Keratinocyte (primary cell): ENCODE measurements around the gene TTC36. TPM values are rescaled to one million over a fixed set of nuclear protein-coding genes. Genes with fewer than 3 reads are reported as not detected.

Experiments used
- DNase-seq: peaks from one replicate; pipeline ENCODE4 v3.0.0-alpha.2; 2011; ENCODE audit warnings: low read depth, missing footprints, low spot score
- FAIRE-seq: peaks from 2 replicates; lab custom pipeline; 2011; peaks lifted over from hg19 to GRCh38; lab: Jason Lieb, UNC
- H2AFZ ChIP-seq: 2 replicates; pipeline ENCODE4 v1.6.0; 2012; ENCODE audit warnings: low read length, control low read depth, inconsistent platforms; ENCODE audit not compliant: control insufficient read depth
- H3K27ac ChIP-seq: 2 replicates; pipeline ENCODE4 v1.5.1; 2011; ENCODE audit warnings: low read length; ENCODE audit not compliant: control insufficient read depth, insufficient read depth
- H3K27me3 ChIP-seq: 3 replicates; pipeline ENCODE4 v1.6.0; 2011; ENCODE audit warnings: low read length; ENCODE audit not compliant: control insufficient read depth, insufficient read depth; ENCODE audit errors: extremely low read depth
- H3K36me3 ChIP-seq, 2 experiments: 2 replicates in 1 of 2; 3 replicates in 1 of 2; pipeline ENCODE4 v1.5.1; 2011; ENCODE audit warnings: low read length in 2 of 2, mild to moderate bottlenecking in 1 of 2; ENCODE audit not compliant: control insufficient read depth in 2 of 2, insufficient read depth in 2 of 2; ENCODE audit errors: extremely low read depth in 1 of 2
- H3K4me1 ChIP-seq: 3 replicates; pipeline ENCODE4 v1.5.1; 2011; ENCODE audit warnings: low read length; ENCODE audit not compliant: control insufficient read depth, insufficient read depth; ENCODE audit errors: extremely low read depth
- H3K4me2 ChIP-seq: 3 replicates; pipeline ENCODE4 v1.6.0; 2011; ENCODE audit warnings: low read depth, low read length; ENCODE audit not compliant: control insufficient read depth, insufficient read depth; ENCODE audit errors: extremely low read depth
- H3K4me3 ChIP-seq, 3 experiments: fragments of 200-600 bp in 1 of 3; sonication (generic) in 1 of 3; 2 replicates in 2 of 3; 3 replicates in 1 of 3; pipeline ENCODE4 v1.5.1; 2011 to 2016; ENCODE audit warnings: low read length in 3 of 3, mild to moderate bottlenecking in 3 of 3, control low read depth in 2 of 3, inconsistent platforms in 1 of 3, low read depth in 1 of 3, mixed read lengths in 1 of 3, mixed run types in 1 of 3, moderate library complexity in 1 of 3; ENCODE audit not compliant: control insufficient read depth in 2 of 3, insufficient read depth in 2 of 3; ENCODE audit errors: extremely low read depth in 1 of 3
- H3K79me2 ChIP-seq: 2 replicates; pipeline ENCODE4 v1.6.0; 2012; ENCODE audit warnings: low read length; ENCODE audit not compliant: control insufficient read depth, insufficient read depth
- H3K9ac ChIP-seq: 3 replicates; pipeline ENCODE4 v1.6.0; 2011; ENCODE audit warnings: low read length; ENCODE audit not compliant: control insufficient read depth, insufficient read depth; ENCODE audit errors: extremely low read depth
- H3K9me1 ChIP-seq: 3 replicates; pipeline ENCODE4 v1.6.0; 2011; ENCODE audit warnings: low read length; ENCODE audit not compliant: control insufficient read depth, insufficient read depth; ENCODE audit errors: extremely low read depth
- H3K9me3 ChIP-seq: 2 replicates; pipeline ENCODE4 v1.5.1; 2012; ENCODE audit warnings: low read depth, low read length; ENCODE audit not compliant: control insufficient read depth
- H4K20me1 ChIP-seq: 3 replicates; pipeline ENCODE4 v1.6.0; 2011; ENCODE audit warnings: low read length; ENCODE audit not compliant: control insufficient read depth, insufficient read depth; ENCODE audit errors: extremely low read depth
- EZH2 ChIP-seq: IDR thresholded peaks from one replicate; pipeline ENCODE4 v1.6.1; 2012; ENCODE audit warnings: inconsistent platforms, mild to moderate bottlenecking, low read length, moderate library complexity
- dilution Hi-C: fragments of 300-500 bp; cut with MboI; formaldehyde crosslinking; loops from one replicate; pipeline ENCODE4 v1.7.0; 2020; ENCODE audit warnings: low sequenced_read_pairs; ENCODE audit not compliant: extremely low pct_ligation_motif_present
- polyA plus RNA-seq, 5 experiments: library from polyadenylated mRNA; depleted of rRNA in 3 of 5; stranded (reverse) in 3 of 5; stranded (forward) in 1 of 5; unstranded in 1 of 5; fragments of >200 nt; gene quantifications; 1 replicate in 1 of 5; 2 replicates in 3 of 5; 3 replicates in 1 of 5; pipeline versions ENCODE4 v1.2.1 to v1.2.3, GENCODE V29; 2011 to 2012; ENCODE audit warnings: missing spikeins in 2 of 5, low read depth in 1 of 5, low replicate concordance in 1 of 5
- TF ChIP-seq, protein P1 (sequence below), 3 experiments: IDR thresholded peaks in 1 of 3; conservative IDR thresholded peaks in 1 of 3; optimal IDR thresholded peaks in 1 of 3; 2 replicates in 2 of 3; 3 replicates in 1 of 3; pipeline versions ENCODE3 to v1.5.1; 2011; ENCODE audit warnings: low read length in 3 of 3, mild to moderate bottlenecking in 3 of 3, moderate library complexity in 2 of 3, control low read depth in 1 of 3, inconsistent platforms in 1 of 3; ENCODE audit not compliant: insufficient read depth in 2 of 3; ENCODE audit errors: extremely low read depth in 1 of 3

TTC36 gene
- polyA plus RNA-seq, 1 donor (not counting 4 experiments of a cell fraction or from before 2014, with no cell fraction given) = not detected

DNA sequence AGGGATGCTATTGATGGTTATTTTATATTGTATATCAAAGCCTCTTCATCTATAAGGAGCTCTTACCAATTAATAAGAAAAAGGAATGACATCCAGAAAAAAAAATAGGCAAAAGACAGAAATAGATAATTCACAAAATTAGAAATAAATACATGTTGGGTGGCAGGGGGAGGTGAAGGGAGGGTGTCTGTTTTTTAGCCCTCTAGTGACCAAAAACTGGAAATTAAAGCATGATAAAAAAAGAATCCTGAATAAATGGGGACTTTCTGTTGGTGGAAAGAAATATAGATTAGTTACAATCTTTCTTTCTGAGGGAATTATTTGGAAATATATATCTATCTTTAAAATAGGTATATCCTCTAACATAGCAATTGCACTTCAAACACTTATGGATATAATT, 42.0 kb upstream of the TTC36 start:
- H3K79me2 ChIP-seq = no peaks in the 10 kb centered on the region
- no peak overlapping the region for H3K4me3 ChIP-seq
- FAIRE-seq (no peak), DNase-seq (no peak)
- H3K9ac ChIP-seq = no peak overlapping the region
- H4K20me1 ChIP-seq = no peaks in the 10 kb centered on the region
- no peaks in the 10 kb centered on the region for H3K27me3 ChIP-seq
- no peaks in the 10 kb centered on the region for H3K9me3 ChIP-seq
- H3K4me1 ChIP-seq = no peaks in the 10 kb centered on the region
- TF ChIP-seq EZH2 = no peak
- H3K27ac ChIP-seq = no peak overlapping the region
- no peak overlapping the region for H2AFZ ChIP-seq
- dilution Hi-C loops = no loop called here
- H3K9me1 ChIP-seq = no peaks in the 10 kb centered on the region
- no peak overlapping the region for H3K4me2 ChIP-seq
- H3K36me3 ChIP-seq = peaks cover 17 to 21% of the 10 kb centered on the region in 2 experiments

DNA sequence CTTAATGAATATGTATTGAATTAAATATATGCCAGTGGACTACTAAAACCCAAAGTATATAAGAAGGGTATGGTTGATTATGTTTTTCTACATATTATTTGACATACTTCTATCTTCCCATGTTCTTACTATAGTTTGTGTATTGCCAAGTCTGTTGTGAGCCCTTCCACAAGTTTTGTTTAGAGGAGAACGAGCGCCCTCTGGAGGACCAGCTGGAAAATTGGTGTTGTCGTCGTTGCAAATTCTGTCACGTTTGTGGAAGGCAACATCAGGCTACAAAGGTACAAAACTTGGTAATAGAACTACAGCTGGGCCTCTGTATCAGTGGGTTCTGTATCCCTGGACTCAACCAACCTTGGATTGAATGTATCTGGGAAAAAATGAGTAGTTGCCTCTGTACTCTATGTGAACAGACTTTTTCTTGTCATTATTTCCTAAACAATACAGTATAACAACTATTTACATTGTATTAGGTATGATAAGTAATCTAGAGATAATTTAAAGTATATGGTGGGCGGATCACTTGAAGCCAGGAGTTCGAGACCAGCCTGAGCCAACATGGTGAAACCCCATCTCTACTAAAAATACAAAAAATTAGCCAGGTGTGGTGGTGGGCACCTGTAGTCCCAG, 38.7 kb upstream of the TTC36 start:
- H3K4me1 ChIP-seq = no peaks in the 10 kb centered on the region
- DNase-seq = peak; percentile 30
- H3K27ac ChIP-seq = no peak overlapping the region
- no peaks in the 10 kb centered on the region for H3K79me2 ChIP-seq
- H4K20me1 ChIP-seq = no peaks in the 10 kb centered on the region
- FAIRE-seq = peak; percentile 84
- peaks cover 14 to 21% of the 10 kb centered on the region in 2 experiments for H3K36me3 ChIP-seq
- no peak overlapping the region for H2AFZ ChIP-seq
- no peaks in the 10 kb centered on the region for H3K9me3 ChIP-seq
- TF ChIP-seq EZH2 = no peak
- TF ChIP-seq, protein P1, sequence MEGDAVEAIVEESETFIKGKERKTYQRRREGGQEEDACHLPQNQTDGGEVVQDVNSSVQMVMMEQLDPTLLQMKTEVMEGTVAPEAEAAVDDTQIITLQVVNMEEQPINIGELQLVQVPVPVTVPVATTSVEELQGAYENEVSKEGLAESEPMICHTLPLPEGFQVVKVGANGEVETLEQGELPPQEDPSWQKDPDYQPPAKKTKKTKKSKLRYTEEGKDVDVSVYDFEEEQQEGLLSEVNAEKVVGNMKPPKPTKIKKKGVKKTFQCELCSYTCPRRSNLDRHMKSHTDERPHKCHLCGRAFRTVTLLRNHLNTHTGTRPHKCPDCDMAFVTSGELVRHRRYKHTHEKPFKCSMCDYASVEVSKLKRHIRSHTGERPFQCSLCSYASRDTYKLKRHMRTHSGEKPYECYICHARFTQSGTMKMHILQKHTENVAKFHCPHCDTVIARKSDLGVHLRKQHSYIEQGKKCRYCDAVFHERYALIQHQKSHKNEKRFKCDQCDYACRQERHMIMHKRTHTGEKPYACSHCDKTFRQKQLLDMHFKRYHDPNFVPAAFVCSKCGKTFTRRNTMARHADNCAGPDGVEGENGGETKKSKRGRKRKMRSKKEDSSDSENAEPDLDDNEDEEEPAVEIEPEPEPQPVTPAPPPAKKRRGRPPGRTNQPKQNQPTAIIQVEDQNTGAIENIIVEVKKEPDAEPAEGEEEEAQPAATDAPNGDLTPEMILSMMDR (optimal IDR thresholded peaks at IDR 0.05 in 1 of 3, IDR thresholded peaks at IDR 0.05 in 1 of 3, conservative IDR thresholded peaks at IDR 0.05 in 1 of 3; ENCODE audit: extremely low read depth in 1 of 3, insufficient read depth in 2 of 3, low read length in 3 of 3) = peak; percentile 67 to 82 (median 75)
- no peak overlapping the region for H3K4me2 ChIP-seq
- H3K9me1 ChIP-seq = no peaks in the 10 kb centered on the region
- H3K27me3 ChIP-seq = no peaks in the 10 kb centered on the region
- H3K4me3 ChIP-seq = no peak overlapping the region
- dilution Hi-C loops = no loop called here
- H3K9ac ChIP-seq = no peak overlapping the region

DNA sequence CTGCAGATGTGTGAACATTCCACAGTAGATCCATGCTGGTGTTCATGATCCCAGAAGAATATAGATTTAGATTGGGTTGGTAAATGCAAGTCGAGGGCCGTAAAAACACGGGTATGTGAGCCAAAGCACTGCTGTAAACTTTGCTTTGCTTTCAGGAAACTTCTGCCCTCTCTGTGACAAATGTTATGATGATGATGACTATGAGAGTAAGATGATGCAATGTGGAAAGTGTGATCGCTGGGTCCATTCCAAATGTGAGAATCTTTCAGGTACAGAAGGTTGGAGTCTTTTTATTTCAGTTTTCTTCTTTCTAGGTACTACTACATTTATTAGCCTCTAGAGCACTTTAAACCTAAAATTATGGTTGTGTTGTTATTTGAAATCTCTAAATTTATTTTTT, 36.2 kb upstream of the TTC36 start:
- H3K36me3 ChIP-seq = peaks cover 13 to 31% of the 10 kb centered on the region in 2 experiments
- H3K4me3 ChIP-seq = no peak overlapping the region
- H3K9me1 ChIP-seq = no peaks in the 10 kb centered on the region
- no peak overlapping the region for H3K9ac ChIP-seq
- no peak overlapping the region for H2AFZ ChIP-seq
- H4K20me1 ChIP-seq = no peaks in the 10 kb centered on the region
- H3K79me2 ChIP-seq = no peaks in the 10 kb centered on the region
- dilution Hi-C loops = no loop called here
- no peak overlapping the region for H3K27ac ChIP-seq
- no peaks in the 10 kb centered on the region for H3K4me1 ChIP-seq
- H3K27me3 ChIP-seq = no peaks in the 10 kb centered on the region
- no peaks in the 10 kb centered on the region for H3K9me3 ChIP-seq
- FAIRE-seq (no peak), DNase-seq (no peak)
- H3K4me2 ChIP-seq = no peak overlapping the region
- no peak for TF ChIP-seq EZH2
- TF ChIP-seq, protein P1 (optimal IDR thresholded peaks at IDR 0.05 in 1 of 3, IDR thresholded peaks at IDR 0.05 in 1 of 3, conservative IDR thresholded peaks at IDR 0.05 in 1 of 3; ENCODE audit: extremely low read depth in 1 of 3, insufficient read depth in 2 of 3, low read length in 3 of 3) = no peak
